GM12878 (cell line): ENCODE results near the gene NET1. TPM values are rescaled to one million over a fixed set of nuclear protein-coding genes. Genes with fewer than 3 reads are reported as not detected.
"Not testable (repeated sequence)": the region's sequence is repeated elsewhere in the genome, so short reads cannot be mapped to it uniquely, and the experiment has no call there.

Experiments used
- ATAC-seq: fragments of 200-7000 bp; cut with Tn5 transposase; 3 replicates; pipeline ENCODE4 v1.9.1; 2020; ENCODE audit warnings: mild to moderate bottlenecking, moderate library complexity
- BruUV-seq: library from RNA; stranded (reverse); fragments of 400-500 nt; replicated peaks from 2 replicates; lab custom pipeline; 2021; lab: Mats Ljungman, UMichigan
- CTCF ChIA-PET: fragments of 300-600 bp; sonication (Branson Sonifier 250); formaldehyde crosslinking; extraction: SDS; loops from one replicate; lab custom pipeline; 2021; ENCODE audit warnings: inconsistent platforms; lab: Yijun Ruan, JAX
- POLR2A ChIA-PET: fragments of 350-600 bp; formaldehyde crosslinking; extraction: SDS; loops from one replicate; lab custom pipeline; 2021; ENCODE audit warnings: inconsistent platforms; lab: Charles Lee
- RAD21 ChIA-PET: fragments of 300-600 bp; sonication (Branson Sonifier 250); formaldehyde crosslinking; loops from one replicate; lab custom pipeline; 2023; ENCODE audit warnings: antibody characterized with exemption; ENCODE audit not compliant: unreplicated experiment; lab: Charles Lee
- SMC1A ChIA-PET: fragments of 300-600 bp; sonication (Branson Sonifier 250); formaldehyde crosslinking; loops from one replicate; lab custom pipeline; 2023; ENCODE audit not compliant: unreplicated experiment, uncharacterized antibody; lab: Charles Lee
- DNase-seq: peaks from one replicate; pipeline ENCODE4 v3.0.0-alpha.2; 2011; ENCODE audit warnings: low read depth, low spot score
- FAIRE-seq: peaks from 3 replicates; lab custom pipeline; 2011; peaks lifted over from hg19 to GRCh38; lab: Jason Lieb, UNC
- H2AFZ ChIP-seq: 2 replicates; pipeline ENCODE4 v1.6.0; 2011; ENCODE audit warnings: low read depth, low read length, control low read depth; ENCODE audit not compliant: control insufficient read depth
- H3K27ac ChIP-seq: 2 replicates; pipeline ENCODE4 v1.5.1; 2011; ENCODE audit warnings: control low read depth; ENCODE audit not compliant: control insufficient read depth, insufficient read depth
- H3K27me3 ChIP-seq, 2 experiments: replicated peaks in 1 of 2; 2 replicates each; pipeline versions ENCODE4 v1.6.0 to v1.6.1; 2011; ENCODE audit warnings: low read length in 1 of 2; ENCODE audit not compliant: control insufficient read depth in 2 of 2, insufficient read depth in 2 of 2
- H3K36me3 ChIP-seq, 2 experiments: 2 replicates each; pipeline ENCODE4 v1.5.1; 2011; ENCODE audit warnings: low read length in 1 of 2; ENCODE audit not compliant: control insufficient read depth in 2 of 2, insufficient read depth in 2 of 2
- H3K4me1 ChIP-seq: 2 replicates; pipeline ENCODE4 v1.6.1; 2011; ENCODE audit warnings: mild to moderate bottlenecking, low read length, moderate library complexity, mixed read lengths; ENCODE audit not compliant: control insufficient read depth, insufficient read depth
- H3K4me2 ChIP-seq: 2 replicates; pipeline ENCODE4 v1.6.0; 2011; ENCODE audit warnings: control low read depth; ENCODE audit not compliant: control insufficient read depth, insufficient read depth
- H3K4me3 ChIP-seq: fragments of 200-600 bp; sonication (generic); 2 replicates; pipeline ENCODE4 v1.5.1; 2016
- H3K79me2 ChIP-seq: 2 replicates; pipeline ENCODE4 v1.6.0; 2011; ENCODE audit warnings: low read length; ENCODE audit not compliant: control insufficient read depth, insufficient read depth
- H3K9ac ChIP-seq: 2 replicates; pipeline ENCODE4 v1.8.0; 2011; ENCODE audit warnings: low read length, control low read depth, mixed read lengths; ENCODE audit not compliant: control insufficient read depth, insufficient read depth
- H3K9me3 ChIP-seq: replicated peaks from 3 replicates; pipeline ENCODE4 v1.5.1; 2011; ENCODE audit warnings: mild to moderate bottlenecking, low read length; ENCODE audit not compliant: control insufficient read depth, insufficient read depth
- H4K20me1 ChIP-seq: 2 replicates; pipeline ENCODE4 v1.6.0; 2011; ENCODE audit not compliant: control insufficient read depth, insufficient read depth
- ASH2L ChIP-seq: fragments of 300-600, 200-600 bp; sonication (generic); IDR thresholded peaks from 2 replicates; pipeline ENCODE4 v1.6.1; 2017; ENCODE audit warnings: low read depth, mild to moderate bottlenecking, borderline replicate concordance
- CHD1 ChIP-seq: IDR thresholded peaks from 2 replicates; pipeline ENCODE4 v1.6.1; 2012; ENCODE audit warnings: low read depth, low read length, improper control_type of control experiment
- E2F8 ChIP-seq: fragments of 450-650 bp; IDR thresholded peaks from 2 replicates; pipeline ENCODE4 v1.6.1; 2018; ENCODE audit warnings: mild to moderate bottlenecking, low read depth, moderate library complexity; ENCODE audit not compliant: partially characterized antibody
- IRF5 ChIP-seq: fragments of 450-650 bp; IDR thresholded peaks from 2 replicates; pipeline ENCODE4 v1.6.1; 2017; ENCODE audit warnings: borderline replicate concordance
- NR2F1 ChIP-seq: fragments of 450-650 bp; conservative IDR thresholded peaks from 2 replicates; pipeline ENCODE4 v1.6.1; 2017; ENCODE audit warnings: mild to moderate bottlenecking
- PAX5 ChIP-seq: IDR thresholded peaks from 2 replicates; pipeline ENCODE4 v1.6.1; 2011; ENCODE audit warnings: low read depth, low read length, borderline replicate concordance
- RBBP5 ChIP-seq: fragments of 200-600 bp; sonication (generic); conservative IDR thresholded peaks from 2 replicates; pipeline ENCODE4 v1.6.1; 2016
- ZNF207 ChIP-seq: fragments of 450-650 bp; IDR thresholded peaks from 2 replicates; pipeline ENCODE4 v1.6.1; 2014; ENCODE audit warnings: antibody characterized with exemption, mild to moderate bottlenecking, borderline replicate concordance
- ZNF274 ChIP-seq: IDR thresholded peaks from one replicate; pipeline ENCODE4 v1.8.0; 2011; ENCODE audit not compliant: insufficient read length, insufficient read depth
- WGBS: methylation state at CpG from one replicate; pipeline ENCODE4 v1.1.6; 2016; ENCODE audit warnings: low lambda C conversion rate; ENCODE audit not compliant: insufficient replicate concordance, insufficient coverage; ENCODE audit errors: missing lambda C conversion rate; 5-methylcytosine and 5-hydroxymethylcytosine counted together
- in situ Hi-C: fragments of 300-500 bp; cut with MboI; formaldehyde crosslinking; loops from 9 replicates; pipeline ENCODE4 v1.14.3; 2018; ENCODE audit warnings: mixed read lengths
- intact Hi-C: fragments of 100-400 bp; cut with micrococcal nuclease; formaldehyde crosslinking; loops from one replicate; pipeline ENCODE4 v1.14.2; 2022; ENCODE audit not compliant: unreplicated experiment
- polyA plus RNA-seq, 11 experiments: library from polyadenylated mRNA; depleted of rRNA in 4 of 11; unstranded in 6 of 11; stranded (reverse) in 5 of 11; fragments of >200 nt; fragmentation: Nextera tagmentation in 4 of 11; fragmentation: Illumina TruSeq in 1 of 11; extraction: Ambion mirVana in 4 of 11; extraction: Trizol in 1 of 11; gene quantifications; 1 replicate in 1 of 11; 2 replicates in 10 of 11; pipeline versions ENCODE4 v1.2.1 to v1.2.3, GENCODE V29; 2011 to 2016; ENCODE audit warnings: inconsistent platforms in 2 of 11, missing spikeins in 2 of 11, low read depth in 1 of 11
- total RNA-seq, 4 experiments: library from RNA; depleted of rRNA in 3 of 4; stranded (reverse); fragments of >200 nt in 3 of 4; fragmentation: Illumina TruSeq in 1 of 4; extraction: Trizol in 1 of 4; gene quantifications; 2 replicates each; pipeline versions ENCODE4 v1.2.1 to v1.2.3, GENCODE V29; 2013 to 2021

Gene NET1
- total and polyA plus RNA-seq, 10 of the 15 experiments (the other 5 are each of a cell fraction or from before 2014, with no cell fraction given), result 6.5 to 22.7 (median 18.4) TPM

GRCh38 chr10:5475974-5476807 lies 63.8 kb downstream of the NET1 start:
- RAD21 ChIA-PET, result interaction anchor here (1.2 kb wide), 1 partner anchor 147 kb away, joined by 4 read pairs; no protein-coding TSS in a partner anchor
- H3K9ac ChIP-seq, H3K4me3 ChIP-seq, BruUV-seq, H3K36me3 ChIP-seq, FAIRE-seq, SMC1A ChIA-PET, ATAC-seq, H4K20me1 ChIP-seq, H3K27me3 ChIP-seq, DNase-seq, POLR2A ChIA-PET, H2AFZ ChIP-seq, in situ Hi-C loops, H3K9me3 ChIP-seq, H3K4me1 ChIP-seq, H3K27ac ChIP-seq, intact Hi-C loops, H3K4me2 ChIP-seq, H3K79me2 ChIP-seq: not testable (repeated sequence)
- CTCF ChIA-PET, result interaction anchor here (1.1 kb wide), 1 partner anchor 42 kb away, joined by 3 read pairs; no protein-coding TSS in a partner anchor
- 60% methylated on average over 12 of the region's 12 CpGs for WGBS

- FAIRE-seq (no peak), ATAC-seq (no peak), DNase-seq (no peak)
- H3K4me2 ChIP-seq, result no peak overlapping the region
- WGBS, result 50% methylated on average over 13 of the region's 13 CpGs
- H3K9ac ChIP-seq, result no peak overlapping the region
- H3K4me3 ChIP-seq, result no peak overlapping the region
- ChIA-PET CTCF (interaction anchor here (1.1 kb wide), 1 partner anchor 43 kb away, joined by 3 read pairs; no protein-coding TSS in a partner anchor), POLR2A (no interaction called here), RAD21 (interaction anchor here (1.2 kb wide), 1 partner anchor 146 kb away, joined by 4 read pairs; no protein-coding TSS in a partner anchor), SMC1A (no interaction called here)
- peaks cover 2 to 7% of the 10 kb centered on the region in 2 experiments; a peak in 2 of 4 replicates for H3K27me3 ChIP-seq
- intact Hi-C loops, result no loop called here
- no peaks in the 10 kb centered on the region; the same call in 1 of the 2 replicates for H3K4me1 ChIP-seq
- no peaks in the 10 kb centered on the region for H3K79me2 ChIP-seq
- H3K9me3 ChIP-seq, result no peaks in the 10 kb centered on the region; the same call in 2 of the 3 replicates
- no peaks in the 10 kb centered on the region for H3K36me3 ChIP-seq
- no peaks in the 10 kb centered on the region for H4K20me1 ChIP-seq
- H2AFZ ChIP-seq, result no peak overlapping the region
- no TSS peak for BruUV-seq
- H3K27ac ChIP-seq, result no peak overlapping the region
- in situ Hi-C loops, result no loop called here
- TF ChIP-seq CHD1 (no peak), ZNF274 (no peak), NR2F1 (no peak), RBBP5 (no peak), IRF5 (no peak), ASH2L (no peak), E2F8 (no peak), ZNF207 (no peak), PAX5 (no peak)
These were observed 64.7 kb downstream of the NET1 start for GRCh38 chr10:5476918-5477525.
